NCI-H69 (cell line): Measurements from ENCODE around the gene RALGPS1.

Experiments used
- DNase-seq: peaks from one replicate; lab custom pipeline; 2025; lab: John Stamatoyannopoulos, UW

Gene RALGPS1

DNA sequence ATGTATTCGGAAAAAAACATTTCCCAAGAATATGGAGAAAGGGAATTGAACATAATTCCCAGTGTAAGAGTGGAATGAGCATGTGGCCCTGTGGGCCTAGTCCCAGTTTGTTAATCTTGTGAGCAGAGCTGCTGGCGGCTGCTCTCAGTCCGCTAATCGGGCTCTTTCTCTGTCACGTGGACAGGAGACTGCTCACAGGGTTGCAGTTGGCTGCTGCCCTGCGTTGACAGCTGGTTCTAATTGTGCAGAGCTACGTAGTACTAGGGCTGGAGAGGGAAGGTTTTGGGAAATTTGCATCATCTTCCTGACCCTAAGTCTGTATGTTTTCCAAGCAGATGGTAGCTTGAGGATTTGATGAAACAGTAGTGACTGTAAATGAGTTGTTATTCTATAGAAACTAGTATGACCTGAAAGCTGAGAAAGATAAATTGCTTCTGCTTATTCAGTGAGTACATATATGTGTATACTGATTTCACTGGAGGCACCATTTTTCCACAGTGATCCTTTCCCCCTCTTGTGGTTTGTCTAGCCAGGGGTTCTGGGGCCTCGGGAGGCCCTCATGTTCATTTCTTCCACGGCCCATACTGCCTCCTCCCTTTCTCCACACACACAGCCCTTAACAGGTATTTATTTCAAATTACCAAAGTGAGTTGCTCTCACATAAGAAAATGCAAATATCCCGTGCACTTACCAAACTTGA lies 107.2 kb downstream of the RALGPS1 start:
- DNase-seq, result peak; percentile 79

DNA sequence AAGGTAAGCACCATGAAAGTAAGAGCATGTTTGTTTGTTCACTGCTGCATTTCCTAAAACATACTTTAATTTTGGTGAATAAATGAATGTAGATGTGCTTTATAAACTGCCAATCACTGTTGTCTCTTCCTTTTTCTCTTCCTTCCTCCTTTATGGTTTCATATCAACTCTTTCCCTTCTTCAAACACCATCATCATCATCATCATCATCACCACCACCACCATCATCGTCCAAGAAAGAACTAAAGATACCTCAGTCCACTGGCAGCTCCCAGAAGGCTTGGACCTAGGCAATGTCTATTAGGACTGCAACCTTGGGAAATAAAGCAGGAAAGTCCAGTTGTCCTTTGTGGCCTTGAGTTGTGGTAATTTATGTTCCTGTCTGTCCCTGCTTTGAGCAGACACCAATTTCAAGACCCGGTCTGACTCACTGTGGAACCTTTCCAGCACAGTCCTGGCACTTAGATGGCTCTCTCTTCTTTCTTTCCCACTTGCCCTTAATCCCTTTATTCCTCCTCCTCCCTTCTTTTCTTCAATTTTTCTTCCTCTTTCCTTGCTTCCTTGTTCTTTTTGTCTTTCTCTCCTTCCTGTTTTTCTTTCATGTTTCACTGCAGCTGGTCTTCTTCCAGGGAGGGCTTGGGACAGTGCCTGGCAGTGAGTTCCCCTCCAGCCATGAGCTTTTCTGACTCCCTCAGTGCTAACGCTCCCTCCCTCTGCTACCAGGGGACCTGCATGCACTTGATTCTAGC lies 108.5 kb downstream of the RALGPS1 start:
- DNase-seq, result no peak

DNA sequence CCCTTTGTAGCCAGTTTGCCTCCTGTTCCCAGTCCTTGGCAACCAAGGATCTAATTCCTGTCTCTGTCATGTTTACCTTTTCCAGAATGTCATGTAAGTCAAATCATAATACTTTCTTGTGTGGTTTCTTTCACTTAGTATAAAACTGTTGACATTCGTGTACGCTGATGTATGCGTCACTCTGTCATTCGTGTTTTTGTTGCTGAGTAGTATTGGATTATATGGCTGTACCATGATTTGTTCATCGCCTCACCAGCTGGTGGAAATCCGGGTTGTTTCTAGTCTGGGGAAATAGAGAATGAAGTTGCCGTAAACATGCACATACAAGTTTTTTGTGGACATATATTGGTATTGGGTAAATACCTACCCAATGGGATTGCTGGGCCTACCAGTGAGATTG lies 110.5 kb downstream of the RALGPS1 start:
- DNase-seq, result no peak

DNA sequence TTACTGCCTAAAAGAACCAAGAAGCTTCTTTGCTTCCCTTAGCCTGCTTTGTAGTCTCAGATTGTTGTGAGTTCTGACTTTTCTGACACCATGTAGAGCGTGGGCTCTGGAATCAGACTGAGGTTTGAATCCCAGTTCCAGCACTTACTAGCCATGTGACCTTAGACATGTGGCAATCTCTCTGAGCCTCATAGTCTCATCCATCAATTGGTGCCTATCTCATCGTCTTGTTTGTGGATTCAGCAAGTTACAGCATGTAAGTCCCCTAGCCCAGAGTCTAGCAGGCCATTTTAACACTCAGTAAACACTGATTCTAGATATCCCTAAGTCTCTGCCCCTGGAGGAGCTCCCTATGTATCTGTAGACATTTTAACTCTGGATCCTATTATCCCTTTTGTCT lies 113.1 kb downstream of the RALGPS1 start:
- DNase-seq, result no peak

DNA sequence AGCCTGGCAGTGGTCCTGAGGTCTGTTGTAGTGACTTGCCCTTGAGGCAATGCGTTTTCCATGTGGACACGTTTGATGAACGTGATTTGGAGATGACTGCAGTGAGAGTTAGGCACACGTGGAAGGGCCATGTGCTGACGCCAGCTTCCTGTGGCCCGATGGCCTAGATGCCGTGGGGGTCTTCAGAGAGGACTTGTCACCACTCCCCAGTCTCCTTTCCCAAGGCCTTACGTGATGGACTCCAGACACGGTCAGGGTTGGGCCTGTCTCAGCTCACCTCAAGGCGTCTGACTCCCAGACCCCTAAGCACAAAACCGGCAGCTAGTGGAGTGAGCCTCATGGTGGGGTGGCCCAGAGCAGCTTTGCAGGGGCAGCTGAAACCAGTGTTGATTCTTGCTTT lies 115.0 kb downstream of the RALGPS1 start:
- DNase-seq, result no peak

DNA sequence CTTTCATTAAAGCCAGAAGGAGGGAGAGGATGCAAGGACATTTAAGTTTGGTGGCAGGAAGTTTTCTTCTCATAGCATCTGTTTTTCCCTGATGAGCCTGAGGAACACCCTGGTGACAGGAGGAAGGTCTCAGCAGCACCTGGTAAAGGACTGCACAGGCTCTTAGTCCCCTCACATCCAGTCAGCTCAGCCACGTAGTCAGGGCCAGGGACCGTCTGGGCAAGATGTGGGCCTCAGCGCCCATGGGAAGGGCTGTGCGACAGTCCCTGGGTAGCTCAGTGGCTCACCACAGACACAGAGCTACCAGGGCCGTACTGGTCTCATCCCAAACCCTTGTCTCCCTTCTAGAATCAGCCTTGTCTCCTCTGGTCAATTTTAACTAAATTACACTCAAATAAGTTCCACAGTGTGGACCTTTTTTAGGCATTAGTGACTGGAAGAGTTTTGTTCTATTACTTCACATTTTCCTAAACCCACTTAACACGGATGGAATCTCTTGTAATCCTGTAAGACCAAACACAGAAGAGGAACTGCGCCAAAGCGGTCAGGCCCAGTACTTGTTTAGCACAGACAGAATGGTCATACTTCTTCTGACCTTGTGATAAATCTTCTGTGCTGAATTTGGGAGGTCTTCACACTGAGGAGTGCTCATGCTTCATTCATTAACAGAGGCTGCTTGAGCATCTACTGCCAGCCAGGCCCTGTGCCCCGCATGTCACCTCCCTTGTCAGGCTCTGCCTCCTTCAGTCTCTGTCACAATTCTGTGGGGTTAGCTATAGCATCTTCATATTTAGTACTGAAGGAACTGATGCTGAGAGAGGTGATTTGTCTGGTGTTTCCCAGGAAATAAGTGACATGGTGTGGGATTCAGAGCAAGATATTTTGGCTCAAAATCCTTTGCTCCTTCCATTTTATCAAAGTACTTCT lies 116.5 kb downstream of the RALGPS1 start:
- DNase-seq, result no peak

DNA sequence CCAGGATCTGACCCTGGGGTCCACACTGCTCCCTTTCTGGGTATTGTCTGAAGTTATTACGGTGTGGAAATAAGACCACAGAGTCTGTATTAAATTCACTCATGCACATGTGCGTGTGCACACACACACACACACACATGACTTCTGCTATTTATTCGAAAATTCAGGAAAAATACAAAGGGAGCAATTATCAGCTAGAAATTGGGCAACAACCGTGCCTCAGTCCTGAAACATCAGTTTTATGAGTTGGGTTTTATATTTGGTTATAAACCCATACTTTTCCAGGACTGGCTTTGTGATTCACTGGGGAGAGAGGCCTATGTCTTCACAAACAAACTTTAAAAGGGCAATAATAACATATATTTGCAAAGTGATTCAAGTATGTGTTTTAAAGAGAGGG lies 117.7 kb downstream of the RALGPS1 start:
- DNase-seq, result no peak

DNA sequence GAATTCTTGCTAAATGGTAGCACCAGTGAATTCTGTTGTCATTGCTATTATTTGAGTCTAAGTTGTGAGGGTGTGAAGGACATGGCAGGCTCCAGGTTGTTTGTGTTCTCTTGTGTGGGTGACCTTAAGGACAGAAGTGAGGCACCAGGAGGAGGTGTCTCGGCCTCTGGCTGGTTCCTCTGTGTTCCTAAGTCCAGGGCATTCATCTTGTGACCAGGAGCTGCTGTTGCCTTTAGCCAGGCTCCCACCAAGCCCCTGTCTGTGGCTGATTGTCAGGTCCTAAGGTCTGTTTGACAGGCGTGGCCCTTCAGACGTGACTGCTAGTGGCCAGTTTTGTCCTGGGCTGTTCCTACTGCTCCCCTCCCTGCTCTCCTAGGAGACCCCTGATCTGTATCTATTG lies 118.5 kb downstream of the RALGPS1 start:
- no peak for DNase-seq

DNA sequence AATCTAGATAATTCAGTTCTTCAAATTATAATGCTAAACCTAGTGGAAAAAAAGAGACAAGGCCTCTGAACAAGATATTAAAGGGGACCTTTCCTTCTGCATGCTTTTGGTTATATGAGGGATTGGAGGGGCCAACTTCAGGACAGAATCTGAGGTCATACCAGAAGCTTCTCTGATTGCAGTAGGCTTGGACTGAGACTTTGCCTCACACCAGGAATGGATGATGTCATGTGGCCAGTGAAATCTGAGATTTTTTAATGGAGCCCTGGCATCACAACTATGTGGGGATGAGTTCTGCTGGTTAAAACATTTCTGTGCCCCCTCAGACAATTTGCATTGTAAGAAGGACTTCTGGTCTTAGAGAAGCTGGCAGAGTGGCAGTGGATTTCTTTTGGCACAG lies 119.2 kb downstream of the RALGPS1 start:
- DNase-seq, result peak; percentile 19

DNA sequence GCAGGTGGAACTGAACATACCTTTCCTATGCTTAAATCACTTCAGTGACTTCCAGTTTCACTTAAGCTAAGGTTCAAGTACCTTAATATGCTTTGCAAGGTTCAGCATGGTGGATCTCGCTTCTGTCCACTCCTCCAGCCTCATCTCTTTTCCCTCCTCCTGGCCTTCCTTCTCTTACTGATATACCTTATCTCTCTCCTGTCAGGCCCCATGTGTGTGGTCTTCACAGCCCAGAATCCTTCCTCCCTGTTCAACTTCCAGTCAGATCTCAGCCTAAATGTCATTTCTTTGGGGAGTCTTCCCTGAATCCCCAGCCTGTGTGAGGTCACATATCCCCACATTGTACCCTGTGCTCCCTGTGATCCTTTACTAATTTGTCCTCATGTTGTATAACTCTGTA lies 120.1 kb downstream of the RALGPS1 start:
- DNase-seq, result no peak

DNA sequence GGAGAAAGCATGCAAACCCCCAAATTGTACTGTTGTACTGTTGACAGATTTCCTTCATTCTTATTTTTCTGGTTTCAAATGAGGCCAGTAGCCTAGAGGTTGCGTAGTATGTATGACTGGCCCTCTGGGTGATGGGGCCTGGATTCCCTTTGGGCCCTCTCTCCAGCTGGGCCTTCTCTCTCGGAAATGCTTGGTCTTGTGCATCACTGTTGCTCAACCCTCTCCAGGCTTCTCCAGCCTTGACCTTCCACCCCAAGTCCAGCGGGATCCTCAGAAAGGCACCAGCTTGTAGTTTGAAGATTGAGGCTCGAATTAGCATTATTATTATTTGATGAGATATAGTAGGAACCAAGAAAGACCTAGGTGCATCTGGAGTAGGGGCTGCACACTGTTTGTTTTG lies 120.8 kb downstream of the RALGPS1 start:
- DNase-seq, result no peak

DNA sequence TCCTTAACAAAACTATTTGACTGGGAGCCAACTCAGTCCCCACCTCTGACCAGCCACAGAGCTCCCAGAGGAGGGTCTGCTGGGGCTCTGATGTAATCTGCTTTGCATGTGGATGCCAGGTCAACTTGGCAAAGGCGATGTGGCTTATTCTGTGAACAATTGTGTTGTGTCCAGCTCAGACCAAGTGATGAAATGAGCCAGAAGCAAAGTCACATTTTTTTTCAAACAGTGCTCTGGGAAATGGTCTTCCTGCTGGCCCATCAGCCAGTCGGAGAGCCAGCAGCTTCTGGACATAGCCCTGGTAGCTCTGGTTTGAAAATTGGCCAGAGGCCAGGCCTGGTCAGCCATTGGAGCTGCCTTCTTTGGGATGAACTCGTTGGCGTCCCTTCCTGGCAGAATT lies 121.4 kb downstream of the RALGPS1 start:
- DNase-seq, result no peak

DNA sequence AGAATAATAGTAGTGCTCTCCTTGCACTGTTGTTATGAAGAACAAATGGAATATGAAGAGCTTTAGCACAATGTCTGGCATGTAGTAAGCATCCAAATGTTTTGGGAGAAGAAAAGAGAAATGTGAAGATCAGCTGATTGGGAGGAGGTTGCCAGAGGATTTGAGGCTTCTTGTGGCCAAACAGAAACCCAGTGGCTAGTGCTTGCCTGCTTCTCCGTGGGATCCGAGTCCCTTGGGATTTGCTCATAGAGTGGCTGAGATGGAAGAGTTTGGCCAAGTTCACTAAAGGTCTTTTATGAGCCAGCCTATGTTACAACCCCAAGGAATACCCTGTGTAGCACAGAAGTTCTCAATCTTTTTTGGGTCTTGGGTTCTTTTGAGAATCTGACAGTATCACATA lies 121.9 kb downstream of the RALGPS1 start:
- DNase-seq, result no peak

DNA sequence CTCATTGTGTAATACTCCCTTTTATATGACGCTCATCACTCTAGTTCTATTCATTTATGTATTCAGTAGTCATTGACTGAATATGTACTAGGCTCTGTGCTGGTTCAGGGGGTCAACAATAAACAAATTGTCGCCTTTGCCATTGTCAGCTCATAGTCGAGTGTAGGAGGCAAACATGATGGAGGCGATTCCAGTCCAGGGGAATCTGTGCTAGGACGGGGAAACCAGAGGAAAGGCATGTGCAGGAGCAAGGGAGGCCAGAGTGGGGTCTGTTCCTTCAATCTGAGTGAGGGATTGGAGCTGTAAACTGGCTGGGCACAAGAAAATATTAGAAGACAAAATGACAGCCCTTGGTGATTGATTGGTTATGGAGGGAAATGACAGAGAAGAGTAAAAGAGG lies 123.9 kb downstream of the RALGPS1 start:
- DNase-seq, result no peak

DNA sequence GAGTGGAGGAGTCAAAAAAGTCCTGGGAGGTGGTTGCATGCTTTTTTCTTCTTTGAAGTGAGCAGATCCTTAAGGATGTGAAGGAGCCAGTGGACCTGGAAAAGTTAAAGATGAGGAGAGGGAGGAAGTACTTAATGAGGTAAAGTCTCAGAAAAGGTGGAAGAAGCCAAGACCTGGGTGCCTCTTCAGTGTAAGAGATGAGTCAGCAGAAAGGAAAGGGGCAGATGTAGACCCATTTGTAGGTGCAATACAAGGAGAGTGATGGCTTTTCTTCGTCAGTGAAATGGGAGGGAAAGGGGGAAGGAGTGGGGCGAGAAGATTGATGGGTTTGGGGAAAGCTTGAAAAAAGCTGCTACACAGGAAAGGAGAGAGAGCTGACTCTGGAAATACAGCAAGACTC lies 124.9 kb downstream of the RALGPS1 start:
- DNase-seq, result no peak

DNA sequence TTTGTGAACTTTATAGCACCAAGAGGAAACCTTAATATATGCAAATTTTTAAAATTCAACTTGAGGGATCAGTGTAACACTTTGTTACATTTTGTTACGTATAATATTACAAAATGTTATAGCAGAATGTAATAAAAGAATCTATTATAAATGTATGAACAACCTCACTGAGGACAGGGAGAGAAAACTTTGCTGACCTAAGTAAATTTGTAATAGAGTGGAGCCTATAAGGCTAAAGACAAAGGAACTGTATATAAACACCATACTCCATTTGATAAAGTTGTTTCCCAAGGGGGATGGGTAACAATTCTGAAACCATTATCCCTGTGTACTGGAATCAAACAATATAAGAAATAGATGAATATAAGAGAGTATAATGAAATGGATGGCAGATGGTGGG lies 130.6 kb downstream of the RALGPS1 start:
- DNase-seq, result no peak

DNA sequence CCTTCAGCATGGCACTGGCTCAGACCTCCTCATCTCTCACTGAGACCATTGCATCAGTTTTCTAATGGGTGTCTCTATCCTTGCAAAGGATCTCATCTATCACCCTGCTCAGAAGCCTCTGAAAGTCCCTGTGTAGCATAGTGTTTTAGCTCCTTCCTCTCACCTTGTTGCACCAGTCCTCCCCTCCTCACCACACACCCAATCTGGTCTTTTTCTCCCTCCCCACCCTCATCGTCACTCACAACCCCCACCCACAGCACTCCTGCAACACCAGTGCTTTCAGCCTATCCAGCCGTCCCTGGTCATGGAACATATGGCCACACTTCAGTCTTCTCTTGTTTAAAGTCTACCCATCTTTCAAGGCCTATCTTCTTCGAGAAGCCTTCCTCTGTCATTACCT lies 133.4 kb downstream of the RALGPS1 start:
- no peak for DNase-seq

DNA sequence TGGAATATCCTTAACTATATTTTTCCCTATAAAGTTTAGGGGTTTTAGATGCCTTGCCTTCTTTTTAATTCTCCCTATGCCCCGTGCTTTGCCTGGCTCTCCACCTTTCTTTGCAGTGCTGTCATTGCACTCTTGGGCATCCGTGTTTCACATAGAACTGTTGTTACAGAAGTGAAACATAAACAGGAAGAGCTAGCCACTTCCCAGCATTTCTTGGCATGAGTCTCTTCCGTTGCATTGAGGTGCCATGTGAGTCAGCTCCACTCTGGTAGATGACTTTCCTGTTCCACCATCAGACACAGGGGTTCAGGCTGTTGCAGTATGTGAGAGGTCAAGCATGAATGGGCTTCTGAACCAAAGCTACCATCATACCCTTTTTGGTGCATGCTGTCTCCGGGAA lies 134.5 kb downstream of the RALGPS1 start:
- no peak for DNase-seq

DNA sequence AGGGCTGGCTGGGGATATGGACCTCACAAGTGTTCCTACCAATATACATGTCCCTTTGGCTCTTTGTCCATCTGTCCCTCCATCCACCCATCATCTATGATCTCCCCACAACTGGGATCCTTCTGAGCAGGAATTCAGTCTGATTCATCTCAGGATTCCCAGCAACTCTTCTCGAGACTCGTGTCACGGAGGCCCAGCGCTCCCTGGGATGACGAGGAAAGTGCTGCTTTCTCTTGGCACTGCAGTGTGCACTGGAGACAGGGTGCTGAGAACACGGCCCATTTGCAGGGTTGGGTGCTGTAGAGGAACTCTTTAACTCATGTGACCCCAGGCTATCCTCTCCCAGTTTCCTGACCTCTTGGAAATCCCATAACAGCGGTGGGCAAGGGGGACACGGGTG lies 135.0 kb downstream of the RALGPS1 start:
- no peak for DNase-seq

DNA sequence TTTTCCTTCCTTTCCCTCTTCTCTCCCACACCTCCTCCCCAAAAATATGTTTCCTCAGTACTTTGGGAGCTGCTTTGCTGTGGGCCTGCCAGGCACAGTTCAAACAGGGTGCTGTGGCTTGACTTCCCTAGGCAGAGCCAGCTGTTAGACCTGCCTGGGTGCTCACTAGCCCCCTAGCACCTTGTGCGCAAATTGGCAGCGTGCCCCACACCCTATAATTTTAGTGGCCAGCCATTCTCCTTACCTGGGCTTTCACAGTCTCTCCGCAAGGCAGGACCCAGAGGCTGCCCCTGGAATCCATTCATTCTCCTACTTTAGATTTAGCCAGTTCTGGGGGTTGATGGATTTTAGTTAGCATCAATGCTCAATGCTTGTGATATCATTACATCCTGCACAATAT lies 135.6 kb downstream of the RALGPS1 start:
- DNase-seq, result peak; percentile 57

DNA sequence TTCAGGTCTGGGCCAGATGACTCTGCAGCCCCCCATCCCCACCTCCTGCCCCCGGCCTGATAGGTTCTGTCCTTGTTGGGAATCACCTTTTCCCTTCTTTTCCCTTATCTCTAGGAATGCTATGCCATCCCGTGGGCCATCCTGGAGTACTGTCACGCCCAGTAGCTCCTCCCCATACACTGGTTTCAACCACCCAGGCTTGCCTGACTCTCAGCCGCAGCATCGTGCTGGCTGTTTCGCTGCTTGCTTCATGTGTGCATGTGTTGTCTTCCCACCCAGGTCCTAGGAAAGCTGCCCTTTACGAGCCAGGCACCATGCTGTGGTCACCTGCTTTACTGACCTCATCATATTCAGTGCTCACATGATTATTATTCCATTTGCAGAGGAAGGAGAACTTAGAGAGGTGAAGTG lies 136.0 kb downstream of the RALGPS1 start:
- no peak for DNase-seq

DNA sequence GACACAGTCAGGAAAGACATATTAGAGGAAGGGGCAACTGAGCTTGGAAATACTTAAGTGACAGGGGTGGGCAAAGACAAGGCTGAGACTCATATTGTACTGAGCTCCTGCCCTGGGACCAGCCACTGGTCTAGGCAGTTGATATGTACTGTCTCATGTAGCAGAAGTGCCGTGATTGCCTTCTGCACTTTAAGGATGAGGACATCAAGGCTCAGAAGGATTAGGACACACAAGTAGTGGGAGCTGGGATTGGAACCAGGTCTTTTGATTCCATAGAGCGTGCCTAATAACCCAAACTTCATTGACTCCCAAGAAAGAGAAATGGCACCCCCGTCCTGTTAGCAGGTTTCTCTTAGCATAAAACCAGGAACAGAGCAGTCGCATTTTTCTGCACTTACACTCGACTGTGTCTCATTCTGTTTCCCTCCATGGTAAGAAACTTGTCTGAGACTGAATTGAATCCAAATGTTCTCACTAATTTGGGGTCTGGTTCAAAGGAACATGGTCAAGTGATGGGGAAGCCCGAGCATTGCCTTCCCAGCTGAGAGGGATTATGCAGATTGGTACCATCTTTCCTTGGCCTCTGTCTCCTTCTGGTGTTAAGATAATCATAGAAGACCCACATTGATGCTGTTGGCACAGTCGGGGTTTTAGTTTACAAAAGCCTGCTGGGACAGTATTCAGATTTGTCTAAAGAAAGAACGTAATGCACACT lies 137.5 kb downstream of the RALGPS1 start:
- DNase-seq, result no peak
